Endodermal cell (in vitro differentiated cells): ENCODE results near the gene SPAG9. TPM values are rescaled to one million over a fixed set of nuclear protein-coding genes. Genes with fewer than 3 reads are reported as not detected.

Experiments used
- DNase-seq: peaks from one replicate; pipeline ENCODE4 v3.0.0-alpha.2; 2017
- H3K27ac ChIP-seq: 2 replicates; pipeline ENCODE4 v1.5.1; 2013; ENCODE audit warnings: mild to moderate bottlenecking, low read depth, low read length, moderate library complexity
- H3K27me3 ChIP-seq: 2 replicates; pipeline ENCODE4 v1.6.1; 2013; ENCODE audit warnings: mild to moderate bottlenecking, low read length, moderate library complexity; ENCODE audit not compliant: insufficient read depth, control insufficient read depth, poor library complexity, severe bottlenecking
- H3K36me3 ChIP-seq: 2 replicates; pipeline ENCODE4 v1.7.0; 2013; ENCODE audit warnings: mild to moderate bottlenecking, low read length, moderate library complexity; ENCODE audit not compliant: control insufficient read depth, insufficient read depth
- H3K4me1 ChIP-seq: one replicate; pipeline ENCODE4 v1.7.0; 2013; ENCODE audit warnings: low read length; ENCODE audit not compliant: control insufficient read depth, insufficient read depth
- H3K4me3 ChIP-seq: 2 replicates; pipeline ENCODE4 v1.5.1; 2013; ENCODE audit warnings: mild to moderate bottlenecking, low read length, moderate library complexity
- H3K9ac ChIP-seq: 2 replicates; pipeline ENCODE4 v1.6.1; 2013; ENCODE audit warnings: mild to moderate bottlenecking, low read length, moderate library complexity; ENCODE audit not compliant: poor library complexity, severe bottlenecking; ENCODE audit errors: extremely low read depth
- H3K9me3 ChIP-seq: 2 replicates; pipeline ENCODE4 v1.6.1; 2013; ENCODE audit warnings: mild to moderate bottlenecking, low read length, moderate library complexity; ENCODE audit not compliant: control insufficient read depth
- H3K27ac Mint-ChIP-seq: 2 replicates; pipeline ENCODE4 v1.8.0; 2020; ENCODE audit warnings: mixed read lengths
- H3K27me3 Mint-ChIP-seq: 2 replicates; pipeline ENCODE4 v1.8.0; 2021; ENCODE audit warnings: mild to moderate bottlenecking, mixed read lengths; ENCODE audit not compliant: insufficient read depth
- H3K36me3 Mint-ChIP-seq: 2 replicates; pipeline ENCODE4 v1.8.0; 2020; ENCODE audit warnings: low read depth, mixed read lengths
- H3K4me1 Mint-ChIP-seq: 2 replicates; pipeline ENCODE4 v1.8.0; 2020; ENCODE audit warnings: mixed read lengths
- H3K4me3 Mint-ChIP-seq: 2 replicates; pipeline ENCODE4 v1.8.0; 2020; ENCODE audit warnings: mild to moderate bottlenecking, moderate library complexity, mixed read lengths
- H3K9me3 Mint-ChIP-seq: 2 replicates; pipeline ENCODE4 v1.8.0; 2020; ENCODE audit warnings: mild to moderate bottlenecking, mixed read lengths
- CTCF ChIP-seq: fragments of 200-600 bp; sonication (generic); conservative IDR thresholded peaks from 2 replicates; pipeline ENCODE4 v1.5.0; 2021; ENCODE audit warnings: antibody characterized with exemption, mild to moderate bottlenecking
- WGBS, 2 experiments: methylation state at CpG; one replicate each; pipeline versions ENCODE4 v1.1.5 to v1.1.7; 2013; ENCODE audit warnings: missing lambda C conversion rate in 2 of 2, mixed read lengths in 1 of 2; ENCODE audit not compliant: insufficient coverage in 1 of 2, insufficient read length in 1 of 2; 5-methylcytosine and 5-hydroxymethylcytosine counted together
- total RNA-seq, 2 donors: library from RNA; stranded (reverse); fragmentation: NEBNext Ultra II Directional in 1 of 2; extraction: Animal tissue kit (Norgen Biotek cat#: 25700) in 1 of 2; gene quantifications; 2 replicates in 1 of 2; 3 replicates in 1 of 2; pipeline ENCODE4 v1.2.1, GENCODE V29; 2021

The SPAG9 gene
- total RNA-seq, 2 donors from 2014 or later = 64.8 to 77.7 TPM

GRCh38 chr17:50995668-50996067, 125.0 kb downstream of the SPAG9 start:
- no peak for DNase-seq
- no peak overlapping the region for H3K9ac ChIP-seq
- Mint-ChIP-seq H3K9me3 (no peaks in the 10 kb centered on the region), H3K4me1 (peaks cover 9% of the 10 kb centered on the region), H3K27ac (no peak overlapping the region), H3K4me3 (no peak overlapping the region), H3K27me3 (no peaks in the 10 kb centered on the region), H3K36me3 (peaks cover 61% of the 10 kb centered on the region)
- 97 to 100% methylated on average over 1 to 2 of the region's 2 CpGs for WGBS, 2 experiments
- TF ChIP-seq CTCF = no peak
- no peak overlapping the region for H3K27ac ChIP-seq
- no peaks in the 10 kb centered on the region for H3K9me3 ChIP-seq
- no peaks in the 10 kb centered on the region for H3K27me3 ChIP-seq
- H3K4me1 ChIP-seq = no peaks in the 10 kb centered on the region
- peaks cover 80% of the 10 kb centered on the region for H3K36me3 ChIP-seq
- no peak overlapping the region for H3K4me3 ChIP-seq

- TF ChIP-seq CTCF = no peak
- DNase-seq = no peak
- WGBS, 2 experiments = 89 to 96% methylated on average over 2 of the region's 2 CpGs
- no peak overlapping the region for H3K4me3 Mint-ChIP-seq
- H3K4me1 Mint-ChIP-seq = peaks cover 2% of the 10 kb centered on the region
- no peaks in the 10 kb centered on the region for H3K27me3 Mint-ChIP-seq
- H3K27me3 ChIP-seq = no peaks in the 10 kb centered on the region
- no peaks in the 10 kb centered on the region for H3K4me1 ChIP-seq
- peaks cover 84% of the 10 kb centered on the region for H3K36me3 ChIP-seq
- no peaks in the 10 kb centered on the region for H3K9me3 Mint-ChIP-seq
- H3K9ac ChIP-seq = no peak overlapping the region
- no peak overlapping the region for H3K27ac Mint-ChIP-seq
- H3K9me3 ChIP-seq = no peaks in the 10 kb centered on the region
- peaks cover 66% of the 10 kb centered on the region for H3K36me3 Mint-ChIP-seq
- no peak overlapping the region for H3K4me3 ChIP-seq
- H3K27ac ChIP-seq = no peak overlapping the region
Measured at GRCh38 chr17:50993544-50993943, 127.1 kb downstream of the SPAG9 start.

- WGBS, 2 experiments = 94% methylated on average over 3 of the region's 3 CpGs; no CpG with 5 or more reads in 1 of the 2 experiments
- no peaks in the 10 kb centered on the region for H3K27me3 Mint-ChIP-seq
- no peaks in the 10 kb centered on the region for H3K9me3 ChIP-seq
- no peaks in the 10 kb centered on the region for H3K9me3 Mint-ChIP-seq
- H3K4me1 ChIP-seq = no peaks in the 10 kb centered on the region
- no peaks in the 10 kb centered on the region for H3K4me1 Mint-ChIP-seq
- no peak overlapping the region for H3K9ac ChIP-seq
- no peaks in the 10 kb centered on the region for H3K27me3 ChIP-seq
- TF ChIP-seq CTCF = no peak
- peaks cover 56% of the 10 kb centered on the region for H3K36me3 Mint-ChIP-seq
- H3K27ac ChIP-seq = no peak overlapping the region
- DNase-seq = no peak
- no peak overlapping the region for H3K4me3 Mint-ChIP-seq
- H3K27ac Mint-ChIP-seq = no peak overlapping the region
- H3K4me3 ChIP-seq = no peak overlapping the region
- H3K36me3 ChIP-seq = peaks cover 83% of the 10 kb centered on the region
Measured at GRCh38 chr17:50989149-50989548, 131.5 kb downstream of the SPAG9 start.
